ENCODE results near the gene ACSM4. TPM values are rescaled to one million over a fixed set of nuclear protein-coding genes. Genes with fewer than 3 reads are reported as not detected.

The ACSM4 gene
- total and polyA plus RNA-seq, 2 of the 8 experiments (the other 6 are each of a cell fraction or from before 2014, with no cell fraction given): not detected

GRCh38 chr12:7346551-7347225, 42.8 kb downstream of the ACSM4 start:
- H4K91ac ChIP-seq (replicated peaks; ENCODE audit: insufficient read length, low read length): no peak overlapping the region
- H3K23ac ChIP-seq (ENCODE audit: insufficient read length): no peak overlapping the region
- POLR2A ChIA-PET (ENCODE audit: partially characterized antibody): no interaction called here
- H2BK5ac ChIP-seq (ENCODE audit: low read depth, low read length): no peak overlapping the region
- H3K4me1 ChIP-seq (replicated peaks in 1 of 4; ENCODE audit: control insufficient read depth in 3 of 4, insufficient read depth in 4 of 4, low read length in 3 of 4): no peaks in the 10 kb centered on the region
- no peaks in the 10 kb centered on the region for H3K23me2 ChIP-seq (ENCODE audit: low read depth, low read length)
- H4K8ac ChIP-seq (ENCODE audit: extremely low read depth, insufficient read depth, low read length): no peak overlapping the region
- CTCF ChIA-PET (ENCODE audit: partially characterized antibody): interaction anchor here (0.6 kb wide), 1 partner anchor 89 kb away, joined by 3 read pairs; no protein-coding TSS in a partner anchor
- no peaks in the 10 kb centered on the region for H3K27me3 ChIP-seq (replicated peaks in 1 of 4; ENCODE audit: control insufficient read depth in 3 of 4, extremely low read depth in 1 of 4, insufficient read depth in 3 of 4, low read length in 3 of 4)
- H2BK120ac ChIP-seq (replicated peaks; ENCODE audit: low read depth, low read length): no peak overlapping the region
- no peak overlapping the region for H3K4ac ChIP-seq (replicated peaks; ENCODE audit: insufficient read length, low read depth, low read length)
- H2BK12ac ChIP-seq (ENCODE audit: low read depth, low read length): no peak overlapping the region
- H3K79me2 ChIP-seq (ENCODE audit: control insufficient read depth in 1 of 2, insufficient read depth in 2 of 2, low read length in 2 of 2): no peaks in the 10 kb centered on the region
- 86% methylated on average over 6 of the region's 6 CpGs; no CpG with 5 or more reads in 1 of the 2 experiments for WGBS, 2 experiments (ENCODE audit: extremely low coverage in 1 of 2, insufficient coverage in 1 of 2, insufficient read length in 1 of 2, insufficient replicate concordance in 2 of 2, low coverage in 1 of 2, low lambda C conversion rate in 2 of 2, missing lambda C conversion rate in 1 of 2)
- no peak overlapping the region for H3K18ac ChIP-seq (ENCODE audit: extremely low read depth, low read length)
- TF ChIP-seq RFX5 (IDR thresholded peaks at IDR 0.05; ENCODE audit: borderline replicate concordance, low read depth, low read length) (no peak), RXRA (IDR thresholded peaks at IDR 0.05; ENCODE audit: insufficient read depth, low read depth, low read length) (no peak), EP300 (IDR thresholded peaks at IDR 0.05; ENCODE audit: borderline replicate concordance in 1 of 2, low read depth in 2 of 2, low read length in 2 of 2) (no peak), GABPA (IDR thresholded peaks at IDR 0.05; ENCODE audit: borderline replicate concordance, insufficient read depth, low read length) (no peak), POLR2A (IDR thresholded peaks at IDR 0.05; ENCODE audit: control extremely low read depth in 1 of 2, low read depth in 2 of 2, low read length in 2 of 2) (no peak)
- TF ChIP-seq, protein P1, sequence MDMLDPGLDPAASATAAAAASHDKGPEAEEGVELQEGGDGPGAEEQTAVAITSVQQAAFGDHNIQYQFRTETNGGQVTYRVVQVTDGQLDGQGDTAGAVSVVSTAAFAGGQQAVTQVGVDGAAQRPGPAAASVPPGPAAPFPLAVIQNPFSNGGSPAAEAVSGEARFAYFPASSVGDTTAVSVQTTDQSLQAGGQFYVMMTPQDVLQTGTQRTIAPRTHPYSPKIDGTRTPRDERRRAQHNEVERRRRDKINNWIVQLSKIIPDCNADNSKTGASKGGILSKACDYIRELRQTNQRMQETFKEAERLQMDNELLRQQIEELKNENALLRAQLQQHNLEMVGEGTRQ (IDR thresholded peaks at IDR 0.05; ENCODE audit: low read length): no peak
- peak overlapping the region; percentile 12; the same call in 1 of the 2 replicates for H2AFZ ChIP-seq (ENCODE audit: low read length)
- no peaks in the 10 kb centered on the region for H3K79me1 ChIP-seq (ENCODE audit: low read depth, low read length)
- no peak overlapping the region for H3K4me3 ChIP-seq (ENCODE audit: extremely low read depth in 1 of 4, insufficient read depth in 2 of 4, low read depth in 3 of 4, low read length in 4 of 4)
- H2BK15ac ChIP-seq (ENCODE audit: low read length): no peak overlapping the region
- no peak for FAIRE-seq
- H3K4me2 ChIP-seq (ENCODE audit: insufficient read depth in 1 of 2, low read depth in 2 of 2, low read length in 2 of 2): no peak overlapping the region
- H3K27ac ChIP-seq (ENCODE audit: low read depth, low read length): no peak overlapping the region
- no peak overlapping the region for H2BK20ac ChIP-seq (ENCODE audit: low read length)
- H3K14ac ChIP-seq (ENCODE audit: insufficient read length): no peak overlapping the region
- peaks cover 0 to 7% (median 0%) of the 10 kb centered on the region in 4 experiments; a peak in 1 of 8 replicates for H3K36me3 ChIP-seq (ENCODE audit: control insufficient read depth in 2 of 4, insufficient read depth in 4 of 4, low read length in 3 of 4)
- no peaks in the 10 kb centered on the region for H4K20me1 ChIP-seq (replicated peaks in 1 of 2; ENCODE audit: control insufficient read depth in 1 of 2, insufficient read depth in 2 of 2, low read length in 2 of 2)
- H3K9me3 ChIP-seq (ENCODE audit: insufficient read depth in 2 of 2, low read depth in 1 of 2, low read length in 1 of 2): peaks cover 14 to 27% of the 10 kb centered on the region in 2 experiments
- no peak overlapping the region for H4K5ac ChIP-seq (ENCODE audit: insufficient read length, low read depth, low read length)
- H3K9ac ChIP-seq (replicated peaks in 1 of 4; ENCODE audit: extremely low read depth in 1 of 4, low read depth in 3 of 4, low read length in 3 of 4): no peak overlapping the region
- no peak for DNase-seq (ENCODE audit: low read depth in 1 of 2, low spot score in 2 of 2)
- no peak overlapping the region for H3K56ac ChIP-seq (replicated peaks; ENCODE audit: insufficient read length, low read depth, low read length)
- no peak overlapping the region for H2AK5ac ChIP-seq (ENCODE audit: low read depth, low read length)

Data from H1 (cell line).